ENCODE data around the gene HS6ST2.

Gene HS6ST2

DNA sequence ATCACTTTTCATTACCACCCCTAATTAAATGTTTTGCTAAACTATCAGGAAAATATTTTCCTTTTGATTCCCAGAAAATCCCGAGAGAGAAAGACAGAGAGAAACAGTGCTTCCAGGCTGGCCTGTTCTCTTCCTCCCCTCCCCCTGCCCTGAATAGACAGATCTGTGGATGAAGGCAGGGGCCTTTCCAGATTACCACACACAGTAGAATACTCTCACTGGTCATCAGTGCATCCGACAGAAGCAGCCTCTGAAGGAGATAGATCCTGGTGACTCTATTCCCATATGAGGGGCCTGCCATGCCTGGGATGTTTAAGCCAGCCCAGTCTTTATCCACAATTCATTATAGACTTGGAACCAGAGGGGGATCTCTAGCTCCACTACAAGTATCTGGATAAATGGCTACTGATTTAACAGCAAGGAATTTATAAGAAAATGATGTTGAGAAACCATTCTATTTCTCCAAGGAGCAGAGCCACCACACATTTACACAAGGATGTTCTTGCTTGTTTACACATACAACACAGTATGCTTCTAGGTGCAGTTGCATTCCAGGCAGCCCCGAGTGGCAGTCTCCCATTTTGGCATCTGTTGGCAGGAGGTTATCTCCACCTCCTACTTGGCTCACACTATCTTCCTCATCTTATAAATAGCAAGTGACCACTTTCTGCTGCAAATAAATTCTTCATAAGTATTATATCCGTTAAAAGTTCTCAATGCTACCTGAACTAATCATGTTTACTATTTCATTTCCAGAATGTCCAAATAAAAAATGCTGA is 115.8 kb downstream of the HS6ST2 start:
- DNase-seq = no peak

GRCh38 chrX:132837967-132838366 is 120.5 kb downstream of the HS6ST2 start:
- DNase-seq = no peak

DNA sequence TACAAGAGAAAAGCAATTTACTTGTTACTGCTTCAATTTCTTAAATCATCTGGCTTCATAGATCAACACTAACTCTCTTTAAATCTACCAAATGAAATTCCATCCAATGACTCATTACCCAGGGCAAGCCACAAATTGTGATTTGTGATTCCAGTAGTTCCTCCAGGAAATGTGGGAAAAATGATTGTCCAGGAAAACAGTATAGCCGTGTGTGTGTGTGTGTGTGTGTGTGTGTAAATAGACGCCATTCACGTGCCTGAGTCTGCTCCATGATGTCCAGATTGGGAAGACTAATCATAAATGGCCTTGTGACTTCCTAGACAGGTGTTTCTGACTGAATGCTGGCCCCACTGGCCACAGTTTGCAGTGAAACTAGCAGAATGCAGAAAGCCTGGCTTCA is 121.3 kb downstream of the HS6ST2 start:
- DNase-seq = no peak

GRCh38 chrX:132836471-132836870 is 122.0 kb downstream of the HS6ST2 start:
- DNase-seq = no peak

- DNase-seq = no peak
These were observed 123.7 kb downstream of the HS6ST2 start for GRCh38 chrX:132834741-132835140.

- DNase-seq = no peak
These were observed 124.3 kb downstream of the HS6ST2 start for GRCh38 chrX:132834109-132834508.

GRCh38 chrX:132833373-132833772 is 125.1 kb downstream of the HS6ST2 start:
- no peak for DNase-seq

- DNase-seq = no peak
These were observed 127.0 kb downstream of the HS6ST2 start for GRCh38 chrX:132831336-132831973.

DNA sequence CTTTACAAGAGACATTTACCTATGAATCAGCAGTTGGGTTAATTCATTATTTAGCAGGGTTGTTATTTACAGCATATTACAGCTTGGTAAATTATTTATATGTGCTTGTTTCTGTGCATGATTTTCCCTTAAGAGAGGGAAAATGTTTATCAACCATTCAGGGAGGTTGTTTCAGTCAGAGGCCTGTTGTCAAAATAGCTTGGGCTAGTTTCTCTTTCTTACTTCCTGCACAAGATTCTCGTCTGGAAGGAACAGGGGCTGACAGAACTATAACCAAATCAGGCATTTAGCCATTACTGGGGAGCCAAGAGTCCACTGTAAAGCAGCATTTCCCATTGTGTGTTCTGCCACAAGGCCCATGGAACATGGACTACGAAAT is 135.8 kb downstream of the HS6ST2 start:
- DNase-seq = no peak

DNA sequence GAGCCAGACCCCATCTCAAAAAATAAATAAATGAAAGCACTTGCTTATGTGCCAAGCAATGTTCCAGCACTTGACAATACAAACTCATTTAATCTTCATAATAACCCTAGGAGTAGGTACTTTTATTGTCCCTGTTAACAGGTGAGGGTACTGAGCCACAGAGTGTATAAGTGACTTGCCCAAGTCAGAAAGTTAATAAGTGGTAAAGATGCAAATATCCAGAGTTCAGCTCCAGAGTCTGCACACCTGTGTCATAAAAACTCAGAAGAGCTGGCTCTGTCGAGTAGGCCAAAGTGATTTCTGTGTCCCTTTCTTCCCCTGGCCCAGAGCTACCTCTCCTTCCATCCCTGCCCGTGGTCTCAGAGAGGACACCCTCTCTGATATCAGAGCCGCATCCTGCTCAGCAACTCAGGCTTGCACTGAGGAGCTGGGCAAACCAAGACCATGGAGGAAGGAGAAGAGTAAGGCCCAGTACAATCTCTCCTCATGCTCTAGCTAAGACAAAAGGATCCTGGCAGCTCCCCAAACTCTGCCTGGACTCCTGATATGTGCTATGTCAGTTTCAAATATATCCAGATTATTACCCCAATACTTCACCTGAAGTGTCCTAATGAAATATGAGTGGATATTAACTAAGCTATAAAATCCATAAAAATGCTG is 136.3 kb downstream of the HS6ST2 start:
- no peak for DNase-seq

- DNase-seq = no peak
These were observed 137.8 kb downstream of the HS6ST2 start for GRCh38 chrX:132820675-132821074.

GRCh38 chrX:132819711-132820264 is 138.6 kb downstream of the HS6ST2 start:
- DNase-seq = no peak

- DNase-seq = no peak
These were observed 139.8 kb downstream of the HS6ST2 start for GRCh38 chrX:132818638-132819037.

DNA sequence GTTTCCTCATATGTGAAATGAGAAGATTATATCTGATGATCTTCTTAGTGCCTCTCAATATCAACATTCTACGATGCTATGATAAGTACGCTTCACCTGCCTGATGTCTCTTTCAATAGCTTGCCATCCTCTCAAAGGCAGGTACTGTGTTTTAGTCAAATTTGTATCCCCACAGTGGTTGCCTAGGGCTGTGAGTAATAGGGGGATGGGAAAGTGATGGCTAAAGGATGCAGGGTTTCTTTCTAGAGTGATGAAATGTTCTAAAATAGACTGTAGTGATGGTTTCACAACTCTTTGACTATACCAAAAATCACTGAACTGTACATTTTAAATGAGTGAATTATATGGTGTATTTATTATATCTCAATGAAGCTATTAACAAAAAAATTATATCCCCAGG is 142.8 kb downstream of the HS6ST2 start:
- DNase-seq = no peak

DNA sequence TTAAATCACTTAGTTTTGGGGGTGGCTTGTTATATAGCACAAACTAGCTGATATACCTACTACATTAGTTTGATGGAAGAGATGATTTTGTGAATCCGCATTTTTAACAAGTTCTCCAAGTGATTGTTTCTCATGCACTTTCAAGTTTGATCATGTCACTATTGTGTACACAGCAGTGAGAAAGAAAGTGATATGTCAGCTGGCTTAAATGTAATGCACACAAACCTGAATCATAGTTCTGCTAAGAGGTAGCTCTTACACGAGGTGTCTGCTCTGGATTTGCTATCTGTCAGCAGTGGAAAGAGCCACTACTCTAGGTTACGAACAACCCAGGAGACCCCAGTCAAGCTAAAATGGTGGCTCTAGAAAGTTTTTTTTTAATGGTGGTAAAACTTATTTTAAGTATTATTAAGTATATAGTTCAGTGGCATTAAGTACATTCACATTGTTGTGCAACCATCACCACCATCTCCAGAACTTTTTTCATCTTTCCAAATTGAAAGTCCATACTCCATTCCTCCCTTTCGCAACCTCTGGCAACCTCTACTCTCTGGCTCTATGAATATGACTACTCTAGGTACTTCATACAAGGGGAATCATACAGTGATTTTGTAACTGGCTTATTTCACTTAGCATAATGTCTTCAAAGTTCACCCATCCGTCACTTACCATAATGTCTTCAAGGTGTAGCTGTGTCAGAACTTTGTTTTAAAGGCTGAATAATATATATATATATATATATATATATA is 147.3 kb downstream of the HS6ST2 start:
- no peak for DNase-seq

DNA sequence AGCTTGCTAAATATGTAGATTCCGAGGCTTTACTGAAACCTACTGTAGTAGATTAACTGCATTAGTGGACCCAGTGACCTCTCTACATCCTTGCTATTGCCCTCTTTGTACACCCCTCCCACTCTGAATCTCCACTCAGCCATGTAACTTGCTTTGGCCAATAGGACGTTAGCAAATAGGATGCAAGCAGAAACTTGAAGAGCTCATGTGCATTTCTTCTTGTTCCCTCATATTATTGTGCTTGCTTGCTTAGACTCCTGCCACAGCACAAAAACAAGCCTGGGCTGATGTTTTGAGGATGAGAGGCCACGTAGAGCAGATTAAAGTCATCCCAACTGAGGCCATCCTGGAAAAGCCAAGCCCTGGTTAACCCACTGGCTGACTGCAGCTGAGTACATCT is 147.9 kb downstream of the HS6ST2 start:
- DNase-seq = no peak

- DNase-seq = no peak
These were observed 148.8 kb downstream of the HS6ST2 start for GRCh38 chrX:132809581-132809980.

- DNase-seq = no peak
These were observed 150.9 kb downstream of the HS6ST2 start for GRCh38 chrX:132807411-132808030.

GRCh38 chrX:132802033-132802432 is 156.4 kb downstream of the HS6ST2 start:
- no peak for DNase-seq

DNA sequence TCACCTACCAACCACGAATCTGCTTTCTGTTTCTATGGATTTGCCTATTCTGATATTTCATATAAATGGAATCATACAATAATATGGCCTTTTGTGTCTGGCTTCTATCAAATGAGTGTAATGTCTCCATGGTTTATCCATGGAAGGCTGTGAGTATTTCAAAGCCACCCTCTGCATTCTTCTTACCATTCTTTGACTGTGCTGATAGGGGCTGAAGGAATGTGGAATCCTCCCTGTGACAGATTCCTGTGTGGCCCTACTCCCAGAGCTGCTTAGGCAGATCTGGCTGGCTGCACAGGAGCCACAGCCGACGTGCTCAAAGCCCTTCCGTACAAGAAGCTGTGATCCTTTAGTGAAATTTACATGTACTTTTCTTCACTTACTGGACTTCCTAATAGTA is 163.2 kb downstream of the HS6ST2 start:
- DNase-seq = no peak

GRCh38 chrX:132791714-132792113 is 166.7 kb downstream of the HS6ST2 start:
- no peak for DNase-seq

- no peak for DNase-seq
These were observed 168.1 kb downstream of the HS6ST2 start for GRCh38 chrX:132790329-132790728.

DNA sequence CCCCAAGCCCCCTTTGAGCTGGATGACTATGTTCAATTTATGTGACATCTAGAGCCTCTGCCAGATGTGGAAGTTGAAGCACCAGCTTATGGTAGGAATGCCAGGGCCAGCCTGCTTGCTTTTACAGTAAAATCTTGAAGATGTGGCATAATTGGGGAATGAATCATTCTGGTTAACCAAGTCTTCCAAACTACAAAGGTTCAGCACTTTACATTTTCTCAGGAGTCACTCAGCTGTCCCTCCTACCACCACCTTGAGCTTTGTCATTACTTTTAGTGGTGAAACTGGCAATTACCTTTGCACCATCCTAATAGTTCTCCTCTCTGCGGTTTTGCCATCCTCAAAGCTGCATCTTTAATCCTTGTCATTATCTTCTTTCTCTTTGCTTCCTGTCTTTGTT is 172.2 kb downstream of the HS6ST2 start:
- no peak for DNase-seq
